ENCODE results near the gene PTPRE. TPM values are rescaled to one million over a fixed set of nuclear protein-coding genes. Genes with fewer than 3 reads are reported as not detected.

PTPRE gene
- total RNA-seq, 1 experiment from 2014 or later = 7.9 TPM

DNA sequence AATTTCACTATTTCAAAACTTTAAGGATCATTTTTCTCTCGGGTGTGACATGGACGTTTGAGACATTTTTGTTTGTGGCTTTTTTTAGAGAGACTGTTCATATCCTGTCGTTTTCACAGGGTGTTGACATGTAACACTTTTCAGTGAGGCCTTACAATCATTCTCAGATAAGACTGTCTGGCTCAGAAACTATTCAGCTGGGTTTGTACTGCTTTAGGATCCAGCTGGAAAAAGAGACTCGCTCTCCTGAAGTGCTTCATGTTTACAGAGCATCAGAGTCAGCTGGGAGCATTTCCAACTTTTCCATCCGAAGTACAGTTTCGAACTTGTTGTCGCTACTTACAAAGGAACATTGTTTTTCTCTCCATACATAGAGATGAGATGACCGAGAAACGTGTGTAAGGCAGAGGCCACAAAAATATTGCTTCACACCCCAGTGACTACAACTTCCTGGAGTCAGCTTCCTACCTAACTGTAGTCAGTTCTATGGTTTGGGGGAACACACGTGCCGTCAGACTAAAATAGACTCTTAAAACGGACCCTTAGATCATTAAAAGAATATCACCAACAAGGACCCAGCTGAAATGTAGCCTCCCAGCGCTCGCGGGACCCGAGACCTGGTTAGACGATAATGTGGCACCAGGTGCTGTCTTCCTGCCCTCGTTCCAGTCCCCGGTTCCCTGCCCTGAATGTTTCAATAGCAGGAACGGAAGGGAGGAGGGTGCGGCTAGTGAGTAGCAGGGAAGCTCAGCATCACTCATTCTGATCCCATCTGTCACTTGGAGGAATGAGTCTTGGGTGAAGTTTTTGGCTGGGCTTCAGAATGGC lies 141.3 kb downstream of the PTPRE start:
- no TSS peak for BruUV-seq (replicated peaks)
- intact Hi-C loops (cut with micrococcal nuclease; ENCODE audit: unreplicated experiment) = no loop called here
- Histone ChIP-seq H4K20me1 (ENCODE audit: insufficient read depth) (no peaks in the 10 kb centered on the region), H3K4me2 (peak overlapping the region; percentile 42; the same call in 1 of the 2 replicates), H3F3A (ENCODE audit: insufficient read depth, low read depth) (no peaks in the 10 kb centered on the region), H3K36me3 (ENCODE audit: low read depth) (no peaks in the 10 kb centered on the region), H3K4me3 (no peak overlapping the region), H3K27me3 (ENCODE audit: insufficient read depth, low read depth) (no peaks in the 10 kb centered on the region), H3K79me2 (ENCODE audit: low read depth) (no peaks in the 10 kb centered on the region), H3K4me1 (replicated peaks; ENCODE audit: insufficient read depth) (0 out of 2 replicates have a peak, but pooled peaks cover 11% of the 10 kb centered on the region), H2AFZ (no peak overlapping the region), H3K9me3 (ENCODE audit: insufficient read depth, low read depth) (no peaks in the 10 kb centered on the region), H3K9me2 (ENCODE audit: insufficient read depth) (no peaks in the 10 kb centered on the region), H3K27ac (peak overlapping the region; percentile 11; the same call in 1 of the 2 replicates)
- ChIA-PET CTCF (no interaction called here), POLR2A (ENCODE audit: unreplicated experiment) (no interaction called here)
- TF ChIP-seq, protein P1, sequence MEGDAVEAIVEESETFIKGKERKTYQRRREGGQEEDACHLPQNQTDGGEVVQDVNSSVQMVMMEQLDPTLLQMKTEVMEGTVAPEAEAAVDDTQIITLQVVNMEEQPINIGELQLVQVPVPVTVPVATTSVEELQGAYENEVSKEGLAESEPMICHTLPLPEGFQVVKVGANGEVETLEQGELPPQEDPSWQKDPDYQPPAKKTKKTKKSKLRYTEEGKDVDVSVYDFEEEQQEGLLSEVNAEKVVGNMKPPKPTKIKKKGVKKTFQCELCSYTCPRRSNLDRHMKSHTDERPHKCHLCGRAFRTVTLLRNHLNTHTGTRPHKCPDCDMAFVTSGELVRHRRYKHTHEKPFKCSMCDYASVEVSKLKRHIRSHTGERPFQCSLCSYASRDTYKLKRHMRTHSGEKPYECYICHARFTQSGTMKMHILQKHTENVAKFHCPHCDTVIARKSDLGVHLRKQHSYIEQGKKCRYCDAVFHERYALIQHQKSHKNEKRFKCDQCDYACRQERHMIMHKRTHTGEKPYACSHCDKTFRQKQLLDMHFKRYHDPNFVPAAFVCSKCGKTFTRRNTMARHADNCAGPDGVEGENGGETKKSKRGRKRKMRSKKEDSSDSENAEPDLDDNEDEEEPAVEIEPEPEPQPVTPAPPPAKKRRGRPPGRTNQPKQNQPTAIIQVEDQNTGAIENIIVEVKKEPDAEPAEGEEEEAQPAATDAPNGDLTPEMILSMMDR (conservative IDR thresholded peaks at IDR 0.05) = no peak
- DNase-seq = no peak

DNA sequence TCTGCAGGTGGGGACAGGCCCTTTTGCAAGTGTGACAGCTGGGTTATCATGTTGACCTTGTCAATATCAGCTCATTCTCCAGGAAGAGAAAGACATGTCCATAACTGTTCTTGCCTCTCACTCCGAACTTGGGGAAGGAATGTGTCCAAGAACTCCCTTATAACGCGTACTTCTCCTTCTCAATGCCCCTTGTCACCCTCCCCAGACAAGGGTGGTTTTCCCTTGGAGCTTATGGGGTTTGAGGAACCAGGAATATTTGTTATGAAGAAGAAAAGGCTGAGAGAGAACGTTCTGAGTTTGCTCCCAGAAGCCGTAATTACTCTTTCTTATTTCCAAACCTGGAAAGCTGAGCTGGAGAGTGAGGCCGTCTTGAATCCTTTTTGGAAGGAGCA lies 141.9 kb downstream of the PTPRE start:
- no peak overlapping the region for H3K27ac ChIP-seq
- H3K4me2 ChIP-seq = no peak overlapping the region
- no peaks in the 10 kb centered on the region for H3F3A ChIP-seq (ENCODE audit: insufficient read depth, low read depth)
- BruUV-seq (replicated peaks) = no TSS peak
- no peak for DNase-seq
- ChIA-PET POLR2A (ENCODE audit: unreplicated experiment) (no interaction called here), CTCF (no interaction called here)
- H3K4me1 ChIP-seq (replicated peaks; ENCODE audit: insufficient read depth) = 0 out of 2 replicates have a peak, but pooled peaks cover 11% of the 10 kb centered on the region
- H3K27me3 ChIP-seq (ENCODE audit: insufficient read depth, low read depth) = no peaks in the 10 kb centered on the region
- H3K9me3 ChIP-seq (ENCODE audit: insufficient read depth, low read depth) = no peaks in the 10 kb centered on the region
- no peaks in the 10 kb centered on the region for H3K9me2 ChIP-seq (ENCODE audit: insufficient read depth)
- H3K36me3 ChIP-seq (ENCODE audit: low read depth) = no peaks in the 10 kb centered on the region
- no peak overlapping the region for H3K4me3 ChIP-seq
- TF ChIP-seq EZH2 (IDR thresholded peaks at IDR 0.05; ENCODE audit: low read depth) = no peak
- TF ChIP-seq, protein P1 (conservative IDR thresholded peaks at IDR 0.05) = no peak
- no peaks in the 10 kb centered on the region for H4K20me1 ChIP-seq (ENCODE audit: insufficient read depth)
- intact Hi-C loops (cut with micrococcal nuclease; ENCODE audit: unreplicated experiment) = no loop called here
- H3K79me2 ChIP-seq (ENCODE audit: low read depth) = no peaks in the 10 kb centered on the region
- no peak overlapping the region for H2AFZ ChIP-seq

GRCh38 chr10:128049226-128050120 lies 142.6 kb downstream of the PTPRE start:
- Histone ChIP-seq H3K9me3 (ENCODE audit: insufficient read depth, low read depth) (no peaks in the 10 kb centered on the region), H3K9me2 (ENCODE audit: insufficient read depth) (no peaks in the 10 kb centered on the region), H3K4me3 (no peak overlapping the region), H3K79me2 (ENCODE audit: low read depth) (no peaks in the 10 kb centered on the region), H3F3A (ENCODE audit: insufficient read depth, low read depth) (no peaks in the 10 kb centered on the region), H3K4me1 (replicated peaks; ENCODE audit: insufficient read depth) (0 out of 2 replicates have a peak, but pooled peaks cover 11% of the 10 kb centered on the region), H3K27me3 (ENCODE audit: insufficient read depth, low read depth) (no peaks in the 10 kb centered on the region), H3K4me2 (no peak overlapping the region), H4K20me1 (ENCODE audit: insufficient read depth) (no peaks in the 10 kb centered on the region), H2AFZ (no peak overlapping the region), H3K27ac (no peak overlapping the region), H3K36me3 (ENCODE audit: low read depth) (no peaks in the 10 kb centered on the region)
- POLR2A ChIA-PET (ENCODE audit: unreplicated experiment) = no interaction called here
- no peak for DNase-seq
- intact Hi-C loops (cut with micrococcal nuclease; ENCODE audit: unreplicated experiment) = no loop called here
- no TSS peak for BruUV-seq (replicated peaks)
- TF ChIP-seq, protein P1 (conservative IDR thresholded peaks at IDR 0.05) = no peak
- TF ChIP-seq EZH2 (IDR thresholded peaks at IDR 0.05; ENCODE audit: low read depth) = no peak
- CTCF ChIA-PET = no interaction called here
